GM19438 (cell line): Measurements from ENCODE around the gene SCRN3.
A peak's percentile ranks its signal among the peaks of the same experiment; 100 is the strongest.
"Not testable (repeated sequence)": the region's sequence is repeated elsewhere in the genome, so short reads cannot be mapped to it uniquely, and the experiment has no call there.

Experiments
- ATAC-seq: cut with Tn5 transposase; IDR thresholded peaks from one replicate; pipeline ENCODE4 v1.9.1; 2021; ENCODE audit warnings: low read depth; ENCODE audit not compliant: unreplicated experiment

The SCRN3 gene, protein sequence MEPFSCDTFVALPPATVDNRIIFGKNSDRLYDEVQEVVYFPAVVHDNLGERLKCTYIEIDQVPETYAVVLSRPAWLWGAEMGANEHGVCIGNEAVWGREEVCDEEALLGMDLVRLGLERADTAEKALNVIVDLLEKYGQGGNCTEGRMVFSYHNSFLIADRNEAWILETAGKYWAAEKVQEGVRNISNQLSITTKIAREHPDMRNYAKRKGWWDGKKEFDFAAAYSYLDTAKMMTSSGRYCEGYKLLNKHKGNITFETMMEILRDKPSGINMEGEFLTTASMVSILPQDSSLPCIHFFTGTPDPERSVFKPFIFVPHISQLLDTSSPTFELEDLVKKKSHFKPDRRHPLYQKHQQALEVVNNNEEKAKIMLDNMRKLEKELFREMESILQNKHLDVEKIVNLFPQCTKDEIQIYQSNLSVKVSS

DNA sequence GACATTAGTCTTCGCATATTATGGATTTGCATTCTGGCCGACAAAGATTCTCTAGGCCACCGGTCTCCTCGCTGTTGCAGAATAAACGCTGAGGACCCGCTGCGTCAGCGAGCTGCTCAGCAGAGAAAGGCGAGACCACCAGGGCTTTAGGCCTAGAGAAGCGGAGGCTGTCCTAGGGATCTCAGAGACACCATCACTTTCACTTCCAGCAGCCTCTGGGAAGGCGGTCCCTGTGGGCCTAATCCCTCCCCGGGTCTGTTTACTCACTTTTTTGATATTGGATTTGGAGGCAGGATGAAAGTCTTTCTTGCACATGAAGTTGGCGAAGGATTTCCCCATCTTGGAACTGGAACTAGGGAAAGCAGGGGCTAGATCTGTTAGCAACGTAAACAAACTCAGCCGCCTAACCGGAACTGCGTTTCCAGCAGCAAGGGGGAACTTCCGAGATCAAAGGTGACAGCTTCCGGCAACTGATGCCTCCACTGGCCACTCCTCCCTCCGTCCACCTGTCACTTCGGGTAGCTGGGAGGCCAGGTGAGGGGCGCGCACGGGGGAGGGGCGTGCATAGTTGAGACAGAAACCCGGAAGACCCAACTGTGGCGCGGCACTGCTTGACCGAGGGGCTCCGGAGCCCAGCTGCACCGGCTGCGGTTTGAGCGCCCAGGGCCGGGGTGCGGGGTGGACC, at the start of gene SCRN3:
SCRN3 (plus strand) TSS at position 447 of the 685 bp plus-strand sequence. CDS start 2,554 bp downstream, outside the sequence.
- peak; percentile 98 for ATAC-seq

GRCh38 chr2:174350018-174350417, 45.5 kb upstream of the SCRN3 start:
- no peak for ATAC-seq

DNA sequence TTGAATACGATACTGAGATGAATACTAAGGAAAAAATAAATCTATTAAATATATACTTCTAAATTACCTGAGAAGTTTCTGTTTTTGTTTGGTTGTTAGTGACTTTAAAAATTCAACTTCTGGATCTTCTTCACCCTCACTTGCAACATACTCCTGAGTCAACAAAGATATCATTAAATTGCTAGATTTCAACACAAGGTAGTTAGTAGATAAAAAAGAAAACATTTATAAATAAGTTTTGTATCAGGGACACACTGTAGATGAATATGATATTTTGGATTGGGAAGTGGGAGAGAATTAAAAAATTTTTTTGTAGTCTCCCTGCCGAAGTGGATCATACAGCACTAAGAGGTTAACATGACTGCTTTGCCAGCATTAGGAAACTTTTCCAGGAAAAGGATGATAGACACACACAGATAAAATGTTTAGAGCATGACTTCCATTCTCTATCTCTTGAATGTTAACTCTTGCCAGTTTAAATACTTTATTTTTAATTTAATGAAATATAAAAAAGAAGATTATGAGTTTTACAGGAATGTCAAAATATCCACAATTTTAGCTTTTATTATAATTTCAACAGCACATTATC, 44.8 kb upstream of the SCRN3 start:
- ATAC-seq = no peak

DNA sequence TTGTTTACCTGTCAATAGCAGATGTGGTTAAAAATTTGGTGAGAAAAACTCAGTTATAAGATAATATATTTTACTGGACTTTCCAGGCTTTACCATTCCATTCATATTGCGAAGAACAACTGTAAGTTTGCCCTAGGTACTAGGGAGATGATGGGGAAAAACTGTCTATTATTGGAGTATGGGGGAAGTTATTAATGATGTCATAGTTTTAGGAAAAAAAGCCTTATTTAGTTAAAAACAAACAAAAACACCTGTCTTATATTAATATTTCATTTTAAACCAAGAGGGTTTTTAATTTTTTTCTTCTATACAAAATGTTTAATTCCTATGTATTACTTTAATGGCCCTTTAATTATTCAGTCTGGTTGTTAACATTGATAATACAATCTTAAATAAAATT, 42.5 kb upstream of the SCRN3 start:
- ATAC-seq = no peak

- no peak for ATAC-seq
These were observed 39.2 kb upstream of the SCRN3 start for GRCh38 chr2:174356347-174356746.

GRCh38 chr2:174359663-174360062, 35.9 kb upstream of the SCRN3 start:
- ATAC-seq = not testable (repeated sequence)

DNA sequence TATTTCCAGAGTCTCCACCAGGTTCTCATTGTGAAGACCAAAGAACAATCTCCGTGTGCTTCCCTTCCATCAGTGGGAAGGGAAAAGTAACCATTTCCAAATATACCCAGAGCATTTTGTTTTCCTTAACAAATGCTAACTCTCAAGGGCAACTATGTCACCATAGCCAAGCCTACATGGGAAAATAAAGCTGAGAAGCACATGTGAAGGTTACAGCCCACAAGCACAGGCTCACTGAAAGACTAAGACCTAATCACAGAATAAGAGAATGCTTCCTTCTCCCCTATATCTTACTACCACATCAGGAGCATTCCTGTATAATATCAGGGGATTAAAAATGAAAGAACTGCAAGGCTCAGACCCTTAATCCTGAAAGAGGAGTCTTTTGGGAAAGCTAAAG, 32.6 kb upstream of the SCRN3 start:
- no peak for ATAC-seq

- not testable (repeated sequence) for ATAC-seq
These were observed 31.9 kb upstream of the SCRN3 start for GRCh38 chr2:174363492-174364225.

DNA sequence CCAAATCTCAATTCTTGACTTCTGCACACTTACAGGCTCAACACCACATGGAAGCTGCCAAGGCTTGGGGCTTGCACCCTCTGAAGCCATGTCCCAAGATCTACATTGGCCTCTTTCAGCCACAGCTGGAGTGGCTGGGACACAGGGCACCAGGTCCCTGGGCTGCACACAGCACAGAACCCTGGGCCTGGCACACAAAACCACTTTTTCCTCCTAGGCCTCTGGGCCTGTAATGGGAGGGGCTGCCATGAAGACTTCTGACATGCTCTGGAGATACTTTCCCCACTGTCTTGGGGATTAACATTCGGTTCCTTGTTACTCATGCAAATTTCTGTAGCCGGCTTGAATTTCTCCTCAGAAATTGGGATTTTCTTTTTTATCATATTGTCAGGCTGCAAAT, 30.9 kb upstream of the SCRN3 start:
- no peak for ATAC-seq

GRCh38 chr2:174365571-174365970, 30.0 kb upstream of the SCRN3 start:
- ATAC-seq = no peak

DNA sequence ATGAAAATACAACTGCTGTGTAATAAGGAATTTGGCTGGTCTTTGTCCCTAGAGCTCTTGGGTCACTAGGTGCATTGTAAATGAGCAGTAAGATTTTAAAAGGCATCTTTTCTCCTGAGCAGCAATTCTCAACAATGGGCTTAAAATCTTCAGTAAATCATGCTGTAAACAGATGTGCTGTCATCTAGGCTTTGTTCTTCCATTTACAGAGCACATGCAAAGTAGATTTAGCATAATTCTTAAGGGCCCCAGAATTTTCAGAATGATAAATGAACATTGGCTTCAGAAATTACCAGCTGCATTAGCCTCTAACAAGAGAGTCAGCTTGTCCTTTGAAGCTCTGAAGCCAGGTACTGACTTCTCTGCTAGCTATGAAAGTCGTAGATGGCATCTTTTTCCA, 26.8 kb upstream of the SCRN3 start:
- no peak for ATAC-seq

DNA sequence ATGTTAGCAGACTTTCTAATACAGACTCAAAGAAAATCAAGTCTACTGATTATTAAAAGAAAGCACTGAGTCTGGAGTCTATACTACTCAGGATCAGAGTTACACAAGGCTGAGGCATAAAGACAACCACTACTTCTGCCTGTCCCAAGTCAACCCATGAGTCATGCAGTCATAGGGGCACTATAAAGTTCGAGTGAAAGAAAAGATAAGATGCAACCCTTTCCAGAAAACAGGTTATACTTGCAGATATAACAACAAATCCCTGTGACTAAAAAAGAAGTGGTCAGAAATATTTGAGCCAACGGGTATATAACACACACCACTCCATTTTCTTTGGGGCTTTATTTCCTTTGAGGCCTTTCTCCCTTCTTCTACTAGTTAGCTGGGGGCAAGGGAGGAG, 18.6 kb upstream of the SCRN3 start:
- no peak for ATAC-seq

GRCh38 chr2:174383796-174384195, 11.7 kb upstream of the SCRN3 start:
- no peak for ATAC-seq

- ATAC-seq = no peak
These were observed 10.3 kb upstream of the SCRN3 start for GRCh38 chr2:174385201-174385600.

DNA sequence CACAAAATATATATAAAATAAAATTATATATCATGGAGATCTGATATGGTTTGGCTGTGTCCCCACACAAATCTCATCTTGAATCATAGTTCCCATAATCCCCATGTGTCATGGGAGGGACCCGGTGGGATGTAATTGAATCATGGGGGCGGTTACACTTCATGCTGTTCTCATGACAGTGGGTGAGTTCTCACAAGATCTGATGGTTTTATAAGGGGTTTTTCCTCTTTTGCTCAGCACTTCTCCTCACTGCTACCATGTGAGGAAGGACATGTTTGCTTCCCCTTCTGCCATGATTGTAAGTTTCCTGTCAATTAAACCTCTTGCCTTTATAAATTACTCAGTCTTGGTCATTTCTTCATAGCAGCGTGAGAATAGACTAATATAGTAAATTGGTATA, 6.8 kb upstream of the SCRN3 start:
- not testable (repeated sequence) for ATAC-seq

GRCh38 chr2:174389542-174389941, 6.0 kb upstream of the SCRN3 start:
- ATAC-seq = no peak

DNA sequence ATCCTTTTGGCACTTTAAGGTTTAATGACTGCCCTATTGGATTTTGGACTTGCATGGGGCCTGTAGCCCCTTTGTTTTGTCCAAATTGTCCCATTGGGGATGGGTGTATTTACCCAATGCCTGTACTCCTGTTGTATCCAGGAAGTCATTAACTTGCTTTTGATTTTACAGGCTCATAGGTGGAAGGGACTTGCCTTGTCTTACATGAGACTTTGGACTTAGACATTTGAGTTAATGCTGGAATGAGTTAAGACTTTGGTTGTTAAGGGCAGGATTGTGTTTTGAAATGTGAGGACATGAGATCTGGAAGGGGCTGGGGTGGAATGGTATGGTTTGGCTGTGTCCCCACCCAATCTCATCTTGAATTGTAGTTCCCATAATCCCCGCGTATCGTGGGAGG, 5.2 kb upstream of the SCRN3 start:
- not testable (repeated sequence) for ATAC-seq

- no peak for ATAC-seq
These were observed 2.8 kb upstream of the SCRN3 start for GRCh38 chr2:174392706-174393105.

- ATAC-seq = peak; percentile 26
These were observed 570 bp downstream of the SCRN3 start for GRCh38 chr2:174395969-174396630.

GRCh38 chr2:174397773-174398172, 2.2 kb downstream of the SCRN3 start:
- no peak for ATAC-seq
